CD4-positive, alpha-beta T cell treated with Interleukin-21 for 1 hour (primary cell): ENCODE results near the gene CACNA1C.

Experiments
- DNase-seq: peaks from one replicate; pipeline ENCODE4 v3.0.0-alpha.2; 2020

CACNA1C gene

GRCh38 chr12:2173971-2174370 is 121.2 kb downstream of the CACNA1C start:
- no peak for DNase-seq

- no peak for DNase-seq
Observed at GRCh38 chr12:2177003-2177402, 124.2 kb downstream of the CACNA1C start.

- no peak for DNase-seq
Observed at GRCh38 chr12:2177751-2178150, 125.0 kb downstream of the CACNA1C start.

GRCh38 chr12:2179058-2179457 is 126.3 kb downstream of the CACNA1C start:
- no peak for DNase-seq

GRCh38 chr12:2179953-2180736 is 127.4 kb downstream of the CACNA1C start:
- no peak for DNase-seq

- DNase-seq, result no peak
Observed at GRCh38 chr12:2180737-2181082, 127.9 kb downstream of the CACNA1C start.

- DNase-seq, result no peak
Observed at GRCh38 chr12:2183556-2184541, 131.1 kb downstream of the CACNA1C start.

GRCh38 chr12:2185751-2186341 is 133.1 kb downstream of the CACNA1C start:
- no peak for DNase-seq

- no peak for DNase-seq
Observed at GRCh38 chr12:2187195-2187945, 134.6 kb downstream of the CACNA1C start.

- no peak for DNase-seq
Observed at GRCh38 chr12:2190085-2190484, 137.3 kb downstream of the CACNA1C start.

- no peak for DNase-seq
Observed at GRCh38 chr12:2190896-2191533, 138.2 kb downstream of the CACNA1C start.

GRCh38 chr12:2191534-2192153 is 138.9 kb downstream of the CACNA1C start:
- DNase-seq, result no peak

GRCh38 chr12:2192231-2192630 is 139.4 kb downstream of the CACNA1C start:
- DNase-seq, result no peak

GRCh38 chr12:2194060-2194459 is 141.3 kb downstream of the CACNA1C start:
- DNase-seq, result no peak

GRCh38 chr12:2194571-2194970 is 141.8 kb downstream of the CACNA1C start:
- DNase-seq, result no peak

- no peak for DNase-seq
Observed at GRCh38 chr12:2195085-2195484, 142.3 kb downstream of the CACNA1C start.

GRCh38 chr12:2198005-2198501 is 145.3 kb downstream of the CACNA1C start:
- DNase-seq, result no peak

GRCh38 chr12:2198542-2198941 is 145.8 kb downstream of the CACNA1C start:
- no peak for DNase-seq

- no peak for DNase-seq
Observed at GRCh38 chr12:2205996-2206395, 153.2 kb downstream of the CACNA1C start.

- no peak for DNase-seq
Observed at GRCh38 chr12:2208837-2209635, 156.2 kb downstream of the CACNA1C start.

- no peak for DNase-seq
Observed at GRCh38 chr12:2211119-2211518, 158.3 kb downstream of the CACNA1C start.
